HUES64 (cell line): ENCODE data around the gene GRIN2C. TPM values are rescaled to one million over a fixed set of nuclear protein-coding genes. Genes with fewer than 3 reads are reported as not detected.
"Not testable (repeated sequence)": the region's sequence is repeated elsewhere in the genome, so short reads cannot be mapped to it uniquely, and the experiment has no call there.

Experiments used
- H3K27ac ChIP-seq: 2 replicates; pipeline ENCODE4 v1.7.0; 2013; ENCODE audit warnings: low read depth, low read length, inconsistent platforms
- H3K27me3 ChIP-seq: 2 replicates; pipeline ENCODE4 v1.6.1; 2013; ENCODE audit warnings: mild to moderate bottlenecking, low read length; ENCODE audit not compliant: insufficient read depth
- H3K36me3 ChIP-seq: 2 replicates; pipeline ENCODE4 v1.6.1; 2013; ENCODE audit warnings: mild to moderate bottlenecking, low read length; ENCODE audit not compliant: insufficient read depth
- H3K4me1 ChIP-seq: 2 replicates; pipeline ENCODE4 v1.6.1; 2013; ENCODE audit warnings: mild to moderate bottlenecking, low read length, moderate library complexity; ENCODE audit not compliant: insufficient read depth
- H3K4me3 ChIP-seq: 2 replicates; pipeline ENCODE4 v1.5.1; 2013; ENCODE audit warnings: mild to moderate bottlenecking, low read length, moderate library complexity
- H3K9ac ChIP-seq: 2 replicates; pipeline ENCODE4 v1.6.1; 2013; ENCODE audit warnings: mild to moderate bottlenecking, low read depth, low read length
- H3K9me3 ChIP-seq: 2 replicates; pipeline ENCODE4 v1.6.1; 2013; ENCODE audit warnings: low read depth, low read length; ENCODE audit not compliant: insufficient read depth
- WGBS: fragments of 150-250, 120-280 bp; methylation state at CpG from one replicate; pipeline ENCODE4 v1.1.7; 2013; ENCODE audit warnings: missing lambda C conversion rate; 5-methylcytosine and 5-hydroxymethylcytosine counted together
- polyA plus RNA-seq, 2 experiments: library from polyadenylated mRNA; stranded (reverse); fragments of 50-300 nt; gene quantifications; one replicate each; pipeline ENCODE4 v1.2.3, GENCODE V29; 2013

GRIN2C gene
- 0.10 TPM for polyA plus RNA-seq (2013, experiment 1 of 2)
- not detected for polyA plus RNA-seq (2013, experiment 2 of 2)

DNA sequence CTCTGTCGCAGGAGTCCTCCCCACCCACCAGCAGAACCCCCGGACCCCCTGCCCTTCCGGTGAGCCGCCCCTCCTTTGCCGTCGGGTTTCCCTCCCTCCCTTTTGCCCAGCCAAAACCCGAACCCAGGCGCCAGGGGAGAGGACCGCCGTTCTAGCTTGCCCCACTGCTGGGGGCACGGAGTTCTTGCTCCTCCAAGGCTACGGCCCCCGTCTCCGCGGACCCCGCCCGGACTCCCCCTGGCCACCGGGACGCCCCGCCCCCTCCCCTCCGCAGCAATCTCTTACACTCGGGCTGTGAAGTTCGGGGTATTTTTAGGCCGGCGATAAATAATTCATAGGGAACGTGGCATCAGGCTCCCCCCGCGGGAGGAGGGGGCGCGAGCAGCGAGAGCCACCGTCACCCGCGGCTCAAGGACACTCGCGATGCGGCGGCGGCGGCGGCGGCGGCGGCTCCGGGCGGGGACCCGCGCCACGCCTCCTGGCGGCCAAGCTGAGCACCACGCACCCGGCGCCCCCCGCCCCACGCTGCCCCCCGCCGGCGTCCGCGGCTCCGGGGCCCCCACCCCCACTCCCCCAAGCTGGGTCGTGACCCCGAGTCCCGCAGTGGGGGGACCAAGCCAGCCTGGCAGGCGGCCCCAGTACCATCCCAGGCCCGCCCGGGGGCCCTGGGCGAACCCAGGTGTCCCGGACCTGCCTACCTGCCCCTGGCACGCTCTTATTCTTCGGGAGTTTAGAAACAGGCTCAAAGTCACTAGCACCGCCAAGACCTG, at the start of gene GRIN2C:
GRIN2C (minus strand) TSS at position 427 of the 770 bp plus-strand sequence. CDS start 4,793 bp downstream, outside the sequence.
- WGBS = 5% methylated on average over 67 of the region's 72 CpGs
- peaks cover 4% of the 10 kb centered on the region; the same call in 1 of the 2 replicates for H3K36me3 ChIP-seq
- H3K4me3 ChIP-seq = peak within 1 kb of the TSS; percentile 42; the same call in 1 of the 2 replicates
- no peaks in the 10 kb centered on the region for H3K9me3 ChIP-seq
- H3K27ac ChIP-seq = no peak within 1 kb of the TSS
- H3K27me3 ChIP-seq = peaks cover 77% of the 10 kb centered on the region
- H3K9ac ChIP-seq = no peak within 1 kb of the TSS
- no peaks in the 10 kb centered on the region for H3K4me1 ChIP-seq

DNA sequence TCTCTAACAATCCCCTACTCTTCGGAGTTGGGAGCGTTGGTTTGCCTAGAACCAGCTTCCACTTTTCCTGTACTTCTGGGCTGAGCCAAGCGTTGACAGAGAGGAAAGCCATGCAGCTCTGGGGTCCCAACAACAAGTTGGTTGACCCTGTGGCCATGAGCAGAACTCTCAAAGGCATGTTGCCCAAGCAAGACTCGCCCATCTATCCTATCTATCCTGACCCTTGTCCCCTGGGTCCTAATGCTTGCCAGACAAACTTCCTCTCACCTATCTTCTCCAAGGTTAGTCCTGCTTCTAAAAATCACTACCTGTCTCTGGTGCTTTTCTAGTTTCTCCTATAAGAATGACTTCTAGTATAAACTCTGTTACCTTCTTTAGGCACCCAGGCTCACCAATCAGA, 49.4 kb upstream of the GRIN2C start:
- H3K36me3 ChIP-seq, H3K9me3 ChIP-seq, H3K27me3 ChIP-seq, H3K4me3 ChIP-seq, H3K9ac ChIP-seq, H3K27ac ChIP-seq: not testable (repeated sequence)
- peaks cover 11% of the 10 kb centered on the region; the same call in 1 of the 2 replicates for H3K4me1 ChIP-seq
- 60% methylated on average over 4 of the region's 4 CpGs for WGBS

DNA sequence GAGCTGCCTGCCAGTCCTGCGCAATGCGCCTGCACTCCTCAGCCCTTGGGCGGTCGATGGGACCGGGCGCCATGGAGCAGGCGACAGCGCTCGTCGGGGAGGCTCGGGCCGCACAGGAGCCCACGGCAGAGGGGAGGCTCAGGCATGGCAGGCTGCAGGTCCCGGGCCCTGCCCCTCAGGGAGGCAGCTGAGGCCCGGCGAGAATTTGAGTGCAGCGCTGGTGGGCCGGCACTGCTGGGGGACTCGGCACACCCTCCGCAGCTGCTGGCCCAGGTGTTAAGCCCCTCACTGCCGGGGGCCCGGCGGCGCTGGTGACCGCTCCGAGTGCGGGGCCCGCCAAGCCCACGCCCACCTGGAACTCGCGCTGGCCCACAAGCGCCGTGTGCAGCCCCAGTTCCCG, 47.3 kb upstream of the GRIN2C start:
- no peak overlapping the region for H3K4me3 ChIP-seq

DNA sequence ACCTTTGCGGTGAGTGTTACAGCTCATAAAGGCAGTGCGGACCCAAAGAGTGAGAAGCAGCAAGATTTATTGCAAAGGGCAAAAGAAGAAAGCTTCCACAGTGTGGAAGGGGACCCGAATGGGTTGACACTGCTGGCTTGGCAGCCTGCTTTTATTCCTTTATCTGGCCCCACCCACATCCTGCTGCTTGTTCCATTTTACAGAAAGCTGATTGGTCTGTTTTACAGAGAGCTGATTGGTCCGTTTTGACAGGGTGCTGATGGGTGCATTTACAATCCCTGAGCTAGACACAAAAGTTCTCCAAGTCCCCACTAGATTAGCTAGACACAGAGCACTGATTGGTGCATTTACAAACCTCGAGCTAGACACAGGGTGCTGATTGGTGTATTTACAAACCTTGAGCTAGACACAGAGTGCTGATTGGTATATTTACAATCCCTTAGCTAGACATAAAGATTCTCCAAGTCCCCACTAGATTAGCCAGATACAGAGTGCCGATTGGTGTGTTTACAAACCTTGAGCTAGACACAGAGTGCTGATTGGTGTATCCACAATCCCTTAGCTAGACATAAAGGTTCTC, 46.6 kb upstream of the GRIN2C start:
- not testable (repeated sequence) for H3K27me3 ChIP-seq, H3K9me3 ChIP-seq, H3K9ac ChIP-seq, H3K36me3 ChIP-seq, H3K27ac ChIP-seq, H3K4me3 ChIP-seq
- H3K4me1 ChIP-seq = peaks cover 11% of the 10 kb centered on the region; the same call in 1 of the 2 replicates
- WGBS = 87% methylated on average over 5 of the region's 6 CpGs

More for the DNA sequence above, 47.3 kb upstream of the GRIN2C start:
- Histone ChIP-seq H3K27ac (no peak overlapping the region), H3K4me1 (peaks cover 11% of the 10 kb centered on the region; the same call in 1 of the 2 replicates), H3K9me3 (no peaks in the 10 kb centered on the region), H3K36me3 (no peaks in the 10 kb centered on the region), H3K27me3 (no peaks in the 10 kb centered on the region), H3K9ac (no peak overlapping the region)
- WGBS = 96% methylated on average over 34 of the region's 34 CpGs

DNA sequence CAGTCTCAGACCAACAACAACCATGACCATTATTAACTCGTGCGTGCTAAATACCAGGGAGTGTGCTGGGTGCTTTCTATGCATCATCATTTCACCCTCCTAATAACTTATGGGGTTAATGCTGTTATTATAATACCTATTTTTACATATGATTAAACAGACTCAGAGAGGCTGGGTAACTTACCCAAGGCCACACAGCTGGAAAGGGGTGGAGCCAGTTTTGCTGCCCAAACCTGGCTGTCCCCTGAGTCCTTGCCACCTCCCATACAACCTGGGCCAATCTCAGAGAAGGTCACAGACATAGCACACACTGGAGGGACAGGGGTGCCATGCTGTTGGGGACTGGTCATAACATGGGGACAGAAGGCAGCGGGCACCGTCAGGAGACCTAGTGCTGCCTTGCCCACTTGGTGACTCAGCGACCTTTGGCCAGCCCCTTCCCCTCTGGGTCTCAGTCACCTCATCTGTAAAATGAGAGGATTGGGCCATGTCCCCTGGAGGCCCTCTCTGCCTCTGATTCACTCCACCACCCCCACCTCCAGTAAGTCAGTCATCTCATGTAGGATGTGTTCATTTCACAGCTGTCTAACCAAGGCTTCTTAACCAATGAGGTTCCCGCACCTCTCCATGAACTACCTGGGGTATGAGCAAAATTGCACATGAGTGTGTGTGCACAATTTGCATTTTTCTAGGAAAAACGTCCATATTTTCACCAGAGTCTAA, 45.2 kb upstream of the GRIN2C start:
- H3K9ac ChIP-seq = no peak overlapping the region
- 88% methylated on average over 7 of the region's 7 CpGs for WGBS

DNA sequence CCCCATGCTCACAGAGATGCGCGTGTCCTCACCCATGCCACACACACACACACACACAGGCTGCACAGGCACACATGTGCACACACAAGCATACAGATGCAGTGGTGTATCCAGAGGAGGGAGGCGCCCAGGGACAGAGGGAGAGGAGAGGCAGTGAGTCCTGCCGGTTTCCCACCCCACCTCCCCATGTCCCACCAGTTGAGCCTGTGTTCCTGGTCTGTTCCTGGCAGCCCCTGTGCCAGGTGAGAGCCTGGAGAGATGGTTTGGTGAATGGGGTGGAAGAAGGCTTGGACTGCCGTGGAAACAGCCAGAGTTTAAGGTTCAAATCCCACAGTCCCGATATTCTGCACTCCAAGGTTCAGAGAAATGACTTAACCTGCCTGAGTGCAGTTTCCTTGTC, 44.0 kb upstream of the GRIN2C start:
- Histone ChIP-seq H3K9me3 (no peaks in the 10 kb centered on the region), H3K4me3 (no peak overlapping the region), H3K9ac (no peak overlapping the region), H3K36me3 (no peaks in the 10 kb centered on the region), H3K4me1 (no peaks in the 10 kb centered on the region), H3K27me3 (no peaks in the 10 kb centered on the region; the same call in 1 of the 2 replicates), H3K27ac (no peak overlapping the region)
- 94% methylated on average over 4 of the region's 6 CpGs for WGBS

More for the DNA sequence above, 45.2 kb upstream of the GRIN2C start:
- Histone ChIP-seq H3K27me3 (no peaks in the 10 kb centered on the region; the same call in 1 of the 2 replicates), H3K9me3 (no peaks in the 10 kb centered on the region), H3K4me3 (no peak overlapping the region), H3K4me1 (peaks cover 5% of the 10 kb centered on the region; the same call in 1 of the 2 replicates), H3K27ac (no peak overlapping the region), H3K36me3 (no peaks in the 10 kb centered on the region)

DNA sequence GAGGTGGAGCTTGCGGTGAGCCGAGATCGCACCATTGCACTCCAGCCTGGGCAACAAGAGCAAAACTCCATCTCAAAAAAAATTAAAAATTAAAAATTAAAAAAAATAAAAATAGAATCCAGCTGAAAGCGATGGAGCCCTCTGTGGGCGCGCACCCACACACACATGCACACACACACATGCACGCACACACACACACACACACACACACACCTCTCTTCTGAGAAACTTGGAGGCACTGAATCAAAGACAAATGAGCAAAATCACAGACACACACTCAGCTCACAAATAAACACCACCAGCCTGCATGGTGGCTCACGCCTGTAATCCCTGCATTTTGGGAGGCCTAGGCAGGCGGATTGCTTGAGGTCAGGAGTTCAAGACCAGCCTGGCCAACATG, 43.3 kb upstream of the GRIN2C start:
- no peak overlapping the region for H3K27ac ChIP-seq
- H3K9me3 ChIP-seq = no peaks in the 10 kb centered on the region
- 89% methylated on average over 7 of the region's 9 CpGs for WGBS
- H3K4me1 ChIP-seq = no peaks in the 10 kb centered on the region
- H3K9ac ChIP-seq = no peak overlapping the region
- H3K27me3 ChIP-seq = no peaks in the 10 kb centered on the region; the same call in 1 of the 2 replicates
- no peaks in the 10 kb centered on the region for H3K36me3 ChIP-seq
- no peak overlapping the region for H3K4me3 ChIP-seq

DNA sequence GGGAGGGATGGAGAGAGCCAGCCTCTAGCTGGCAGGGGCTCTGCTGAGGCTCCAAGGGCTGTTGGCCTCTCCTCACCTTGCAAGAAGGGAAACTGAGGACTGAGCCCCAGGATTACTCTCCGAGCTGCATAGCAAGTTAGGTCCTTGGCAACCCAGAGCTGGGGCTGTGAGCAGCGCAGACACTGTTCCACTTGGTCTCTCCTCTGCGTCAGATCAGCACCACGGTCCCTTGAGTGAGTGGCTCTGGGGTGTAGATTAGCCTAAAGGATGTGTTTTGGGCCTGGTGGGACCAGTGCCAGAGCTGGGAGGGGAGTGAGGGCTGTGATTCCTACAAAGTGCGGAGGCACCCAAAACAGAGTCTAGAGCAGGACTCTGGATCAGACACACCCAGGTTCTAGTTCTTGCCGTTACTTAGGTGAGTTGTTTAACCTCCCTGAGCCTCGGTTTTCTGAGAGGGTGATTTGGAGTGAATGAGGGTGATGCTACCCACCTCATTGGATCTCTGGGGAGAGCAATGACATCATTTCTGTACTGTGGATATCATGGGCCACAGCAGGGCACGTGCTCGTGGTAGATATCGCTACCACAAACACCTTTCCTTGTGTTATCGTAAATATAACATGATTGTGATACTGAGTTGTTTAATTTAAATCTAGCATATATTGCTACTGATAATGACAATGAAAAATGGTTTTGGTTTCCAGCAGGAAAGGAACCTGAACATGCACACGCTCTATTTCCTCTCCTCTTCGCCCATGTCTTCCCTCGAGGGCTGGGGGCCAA, 41.9 kb upstream of the GRIN2C start:
- Histone ChIP-seq H3K27me3 (peaks cover 8% of the 10 kb centered on the region), H3K9me3 (no peaks in the 10 kb centered on the region), H3K9ac (no peak overlapping the region), H3K36me3 (no peaks in the 10 kb centered on the region), H3K4me1 (no peaks in the 10 kb centered on the region), H3K27ac (no peak overlapping the region), H3K4me3 (no peak overlapping the region)
- WGBS = 92% methylated on average over 10 of the region's 14 CpGs

DNA sequence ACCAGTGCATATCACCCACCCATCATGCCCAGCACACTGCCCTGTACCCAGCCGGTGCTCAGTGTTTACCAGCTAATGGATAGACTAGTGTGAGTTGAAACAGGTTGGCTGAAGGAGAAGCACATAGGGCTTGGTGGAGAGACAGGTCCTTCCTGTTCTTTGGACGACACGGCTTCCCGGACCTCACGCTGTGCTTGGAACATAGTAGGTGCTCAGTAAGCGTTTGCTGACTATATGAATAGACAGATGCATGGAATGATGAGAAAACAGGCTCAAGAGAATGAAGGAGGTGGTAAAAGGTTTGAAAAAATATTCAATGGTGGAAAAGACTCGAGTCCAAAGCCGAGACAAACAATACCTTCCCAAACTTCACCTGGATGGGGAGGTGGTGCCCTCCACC, 40.5 kb upstream of the GRIN2C start:
- 89% methylated on average over 7 of the region's 8 CpGs for whole genome bisulfite sequencing
- H3K9ac ChIP-seq = no peak overlapping the region
- H3K27ac ChIP-seq = no peak overlapping the region
- no peaks in the 10 kb centered on the region for H3K4me1 ChIP-seq
- no peaks in the 10 kb centered on the region for H3K9me3 ChIP-seq
- peaks cover 19% of the 10 kb centered on the region for H3K27me3 ChIP-seq
- no peak overlapping the region for H3K4me3 ChIP-seq
- no peaks in the 10 kb centered on the region for H3K36me3 ChIP-seq

DNA sequence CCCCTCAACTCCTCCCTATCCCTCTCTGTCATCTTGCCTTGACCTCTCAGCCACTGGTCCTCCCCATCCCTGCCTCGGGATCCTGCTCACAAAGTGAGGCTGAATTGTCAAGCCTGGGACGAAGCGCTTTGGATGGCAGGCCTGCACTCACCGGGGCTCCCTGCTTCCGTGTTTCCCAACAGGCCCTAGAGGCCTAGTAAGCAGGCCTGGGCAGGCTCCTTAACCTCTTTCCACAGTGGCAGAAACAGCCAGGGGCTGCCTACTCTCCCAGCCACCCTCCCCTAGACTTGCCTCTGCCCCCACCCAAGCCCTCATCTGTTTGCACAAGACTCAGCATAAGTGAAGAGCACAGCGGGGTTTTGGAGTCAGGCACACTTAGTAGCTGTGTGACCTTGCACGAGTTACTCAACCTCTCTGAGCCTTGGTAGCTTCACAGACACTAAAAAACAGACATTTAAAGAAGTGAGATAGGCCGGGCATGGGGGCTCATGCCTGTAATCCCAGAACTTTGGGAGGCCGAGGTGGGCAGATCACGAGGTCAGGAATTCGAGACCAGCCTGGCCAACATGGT, 38.8 kb upstream of the GRIN2C start:
- Histone ChIP-seq H3K27me3 (peaks cover 37% of the 10 kb centered on the region), H3K4me3 (no peak overlapping the region), H3K9me3 (no peaks in the 10 kb centered on the region), H3K4me1 (no peaks in the 10 kb centered on the region), H3K27ac (no peak overlapping the region), H3K36me3 (no peaks in the 10 kb centered on the region), H3K9ac (no peak overlapping the region)
- 81% methylated on average over 11 of the region's 11 CpGs for WGBS
